ENCODE data around the gene LRRC8C.
"Not testable (repeated sequence)": the region's sequence is repeated elsewhere in the genome, so short reads cannot be mapped to it uniquely, and the experiment has no call there.

The LRRC8C gene

GRCh38 chr1:89632657-89633247, at the start of gene LRRC8C:
TSS of gene LRRC8C (plus strand) at chr1:89633120. CDS start at chr1:89686474, 53,354 bp downstream.
- peak; percentile 89 for DNase-seq

GRCh38 chr1:89584211-89584610, 48.7 kb upstream of the LRRC8C start:
- DNase-seq = no peak

DNA sequence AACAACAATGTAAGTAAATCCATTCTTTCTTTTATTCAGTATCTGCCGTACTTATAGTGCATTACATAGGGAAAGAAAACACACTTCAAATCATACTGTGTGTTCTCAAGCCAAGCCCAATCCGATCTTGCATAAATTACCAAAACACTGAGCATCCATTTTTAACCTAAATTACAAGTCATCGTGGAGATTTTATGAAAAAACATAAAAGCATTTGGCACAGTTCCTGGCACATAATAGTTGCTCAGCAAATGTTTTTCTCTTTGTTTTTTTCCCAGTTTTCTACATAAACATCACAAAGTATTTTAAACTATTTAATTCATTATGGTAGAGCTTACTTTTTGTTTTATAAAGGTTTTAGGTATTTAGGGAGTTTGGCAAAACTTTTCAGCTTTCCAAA, 48.1 kb upstream of the LRRC8C start:
- no peak for DNase-seq

DNA sequence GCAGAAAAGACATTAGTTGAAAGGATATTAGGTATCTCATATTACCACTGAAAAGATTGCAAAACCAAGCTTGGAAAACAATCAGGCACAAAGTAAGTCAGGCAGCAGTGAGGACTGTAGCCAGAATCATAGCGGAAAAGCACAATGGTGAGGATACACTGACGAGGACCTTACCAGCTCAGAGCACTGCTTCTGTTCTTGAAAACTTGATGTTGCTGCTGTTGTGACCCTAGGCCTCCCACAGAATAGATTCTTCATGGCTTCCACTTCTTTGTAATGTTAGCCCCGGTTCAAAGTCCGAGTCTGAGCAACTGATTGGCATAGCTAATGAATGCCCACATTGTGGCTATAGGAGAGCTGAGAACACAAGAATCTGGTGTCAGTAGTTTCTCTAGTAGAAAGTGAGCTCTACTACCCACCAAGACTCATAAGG, 45.2 kb upstream of the LRRC8C start:
- DNase-seq = no peak

GRCh38 chr1:89588480-89588879, 44.4 kb upstream of the LRRC8C start:
- DNase-seq = no peak

- no peak for DNase-seq
Observed at GRCh38 chr1:89589515-89589914, 43.4 kb upstream of the LRRC8C start.

DNA sequence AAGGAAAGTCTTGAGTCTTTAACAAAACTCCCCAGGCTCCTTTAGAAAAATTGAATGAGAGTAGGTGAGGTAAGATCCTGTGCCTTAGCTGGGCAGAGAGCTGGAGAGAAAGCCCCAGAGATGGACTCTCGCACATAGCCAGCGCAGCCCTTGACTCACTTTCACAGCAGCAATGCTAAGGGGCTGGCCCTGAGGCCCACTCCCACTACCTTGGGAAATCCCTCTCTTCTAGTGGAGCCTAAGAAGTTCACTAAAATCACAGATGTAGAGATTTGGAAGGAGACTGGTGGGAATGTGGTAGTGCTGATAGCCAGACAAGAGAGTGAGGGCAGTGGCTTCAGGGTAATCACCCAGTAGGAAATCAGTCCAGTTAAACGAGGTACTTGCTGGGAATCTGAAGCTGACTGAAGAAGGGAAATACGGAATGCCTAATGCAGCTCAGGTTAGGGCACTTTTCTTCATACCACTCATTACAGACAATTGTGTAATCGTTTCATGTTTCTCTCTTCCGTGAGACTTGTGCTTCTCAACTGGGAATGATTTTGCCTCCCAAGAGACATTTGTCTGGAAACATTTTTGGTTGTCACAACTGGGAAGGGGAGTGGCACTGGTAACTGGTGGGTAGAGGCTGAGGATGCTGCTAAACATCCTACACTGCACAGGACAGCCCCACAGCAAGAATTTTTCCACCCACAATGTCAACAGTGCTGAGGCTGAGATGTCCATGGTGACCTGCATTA, 42.4 kb upstream of the LRRC8C start:
- DNase-seq = no peak

DNA sequence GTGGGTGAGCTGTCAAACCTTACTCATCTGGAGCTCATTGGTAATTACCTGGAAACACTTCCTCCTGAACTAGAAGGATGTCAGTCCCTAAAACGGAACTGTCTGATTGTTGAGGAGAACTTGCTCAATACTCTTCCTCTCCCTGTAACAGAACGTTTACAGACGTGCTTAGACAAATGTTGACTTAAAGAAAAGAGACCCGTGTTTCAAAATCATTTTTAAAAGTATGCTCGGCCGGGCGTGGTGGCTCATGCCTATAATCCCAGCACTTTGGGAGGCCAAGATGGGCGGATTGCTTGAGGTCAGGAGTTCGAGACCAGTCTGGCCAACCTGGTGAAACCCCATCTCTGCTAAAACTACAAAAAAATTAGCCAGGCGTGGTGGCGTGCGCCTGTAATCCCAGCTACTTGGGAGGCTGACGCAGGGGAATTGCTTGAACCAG, 40.0 kb upstream of the LRRC8C start:
- DNase-seq = not testable (repeated sequence)

- DNase-seq = no peak
Observed at GRCh38 chr1:89594096-89594740, 38.7 kb upstream of the LRRC8C start.

DNA sequence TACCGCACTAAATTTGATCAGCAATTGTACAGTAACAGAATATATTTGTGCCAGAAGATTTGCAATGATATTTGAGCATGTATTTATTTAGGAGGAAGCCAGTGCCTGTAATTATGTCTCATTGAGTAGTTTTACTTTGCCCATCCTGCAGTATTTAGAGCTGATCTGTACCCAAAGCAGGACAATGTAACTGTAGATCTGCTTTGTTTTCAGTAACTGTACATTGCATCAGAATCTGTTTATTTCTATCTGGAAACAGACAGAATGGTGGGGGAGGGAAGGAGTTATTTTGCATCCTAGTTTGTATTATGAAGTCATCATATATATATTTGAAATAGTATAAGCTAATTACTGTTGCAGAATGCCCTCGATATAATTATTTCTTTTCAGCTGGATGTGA, 36.2 kb upstream of the LRRC8C start:
- no peak for DNase-seq

GRCh38 chr1:89598450-89599331, 34.2 kb upstream of the LRRC8C start:
- peak; percentile 64 for DNase-seq

GRCh38 chr1:89599332-89599630, 33.6 kb upstream of the LRRC8C start:
- no peak for DNase-seq

DNA sequence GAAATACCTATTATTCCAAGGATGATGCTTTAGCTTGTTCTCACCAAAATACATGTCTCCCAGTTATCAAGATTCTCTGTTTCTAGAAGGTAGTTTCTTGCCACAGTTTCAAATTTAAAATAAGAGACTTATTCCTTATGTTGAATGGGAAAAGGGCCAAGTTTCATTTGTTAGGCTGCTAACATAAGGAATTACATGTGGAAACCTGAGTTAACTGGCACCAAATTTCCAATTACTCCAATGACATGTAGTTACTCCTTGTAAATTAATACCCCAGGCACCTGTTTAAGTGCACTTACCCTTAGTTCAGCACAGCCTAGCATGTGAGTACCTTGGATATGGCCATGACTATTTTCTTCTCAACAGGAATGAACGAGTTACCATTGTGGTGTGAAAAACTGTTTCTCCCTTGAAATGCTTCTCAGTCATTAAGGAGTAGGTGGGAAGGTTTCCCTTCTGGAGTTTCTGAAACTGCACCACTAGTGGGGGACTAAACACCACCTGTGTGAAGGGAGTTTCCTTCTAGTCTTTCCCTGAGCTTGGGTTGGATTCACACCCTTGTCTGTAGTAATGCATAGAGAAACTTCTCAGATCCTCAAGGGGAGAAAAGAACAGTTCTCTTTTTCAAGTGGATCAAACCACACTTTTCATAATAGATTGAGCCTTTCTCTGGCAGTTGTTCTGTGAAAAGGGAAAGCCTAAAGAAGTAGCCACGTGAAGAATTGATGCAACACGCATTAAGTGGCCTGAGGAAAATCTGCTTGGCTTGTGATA, 32.3 kb upstream of the LRRC8C start:
- DNase-seq = no peak

DNA sequence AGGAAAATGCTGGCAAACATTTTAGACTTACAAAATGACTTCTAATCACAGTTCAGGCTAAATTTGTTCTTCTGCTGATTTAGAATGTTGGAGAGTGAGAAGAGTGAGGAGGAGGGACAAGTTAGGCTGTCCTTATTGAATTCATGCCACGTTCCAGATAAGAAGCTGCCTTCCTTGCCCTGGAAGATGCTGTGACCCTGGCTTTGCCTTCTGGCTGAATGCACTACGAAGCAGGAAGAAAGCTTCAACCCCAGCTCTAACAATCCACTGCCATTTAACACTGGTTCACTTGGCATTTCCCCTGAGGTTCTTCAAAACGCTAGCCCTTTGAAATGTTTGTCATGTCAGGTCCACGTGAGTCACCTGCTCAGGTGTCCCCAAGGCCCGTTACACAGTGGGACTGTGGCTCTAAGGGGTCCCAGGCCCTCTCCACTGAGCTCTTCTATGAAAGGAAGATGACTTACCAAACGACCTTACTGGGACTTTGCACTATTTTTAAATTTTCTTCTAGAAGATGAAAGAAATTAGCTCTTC, 30.0 kb upstream of the LRRC8C start:
- DNase-seq = no peak

DNA sequence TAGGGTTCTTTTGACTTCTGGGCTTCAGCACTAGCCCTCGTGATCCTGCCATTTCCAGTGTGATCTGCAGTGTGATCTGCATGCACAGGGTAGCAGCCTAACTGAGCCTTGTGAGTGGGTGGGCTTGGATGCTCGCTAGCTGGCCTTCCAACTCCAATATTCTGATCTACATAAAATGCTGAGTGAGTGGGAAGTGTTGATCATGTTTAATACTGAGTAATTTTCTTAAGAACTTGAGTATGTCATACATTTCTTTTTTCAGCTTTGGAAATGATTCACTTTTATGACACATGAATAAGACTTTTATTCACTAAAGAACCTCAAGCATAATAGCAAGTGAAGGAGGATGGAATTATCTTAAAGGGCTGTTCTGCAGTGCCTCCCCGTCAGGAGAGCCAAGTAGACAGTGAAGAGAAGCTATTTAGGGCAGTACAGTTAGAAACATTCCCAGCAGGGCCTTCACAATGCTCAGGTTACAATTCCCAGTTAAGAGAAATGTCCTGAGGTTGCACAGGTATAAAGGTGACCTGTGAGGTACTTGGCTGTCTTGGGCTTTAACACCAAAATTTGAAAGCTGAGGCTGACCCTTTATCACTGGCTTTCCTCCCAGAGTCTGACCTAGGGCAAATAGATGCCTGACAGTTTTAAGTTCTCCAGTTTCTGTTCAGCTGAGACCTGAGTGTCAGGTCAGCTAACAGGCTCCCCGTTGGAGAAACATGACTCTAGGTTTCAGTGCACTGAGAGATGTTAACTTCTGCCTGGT, 29.1 kb upstream of the LRRC8C start:
- no peak for DNase-seq

GRCh38 chr1:89604414-89604735, 28.5 kb upstream of the LRRC8C start:
- no peak for DNase-seq

DNA sequence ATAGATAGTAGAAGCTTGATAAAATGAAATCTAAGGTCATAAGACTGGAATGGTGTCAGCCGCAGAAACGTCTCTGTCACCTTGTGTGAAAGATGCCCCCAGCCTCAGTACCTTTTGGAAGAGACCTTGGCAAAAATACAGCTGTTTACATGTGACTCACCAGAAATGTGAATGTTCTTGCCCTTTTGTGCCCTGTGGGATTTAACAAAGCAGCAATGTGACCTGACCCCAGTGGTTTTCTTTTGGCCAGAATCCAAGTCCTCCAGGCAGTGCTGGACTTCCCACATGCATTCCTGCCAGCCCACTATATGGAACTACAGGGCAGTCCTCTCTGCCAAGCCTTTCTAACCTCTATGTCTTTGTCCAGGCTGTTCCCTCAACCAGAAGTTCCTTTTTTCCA, 27.2 kb upstream of the LRRC8C start:
- no peak for DNase-seq

- peak; percentile 60 for DNase-seq
Observed at GRCh38 chr1:89606227-89606980, 26.5 kb upstream of the LRRC8C start.

- DNase-seq = peak; percentile 80
Observed at GRCh38 chr1:89607156-89607555, 25.8 kb upstream of the LRRC8C start.

GRCh38 chr1:89607586-89608318, 25.2 kb upstream of the LRRC8C start:
- no peak for DNase-seq

Data from CD4-positive, alpha-beta T cell treated with Interleukin-10 for 1 hour (primary cell).